ENCODE data around the gene IL16. TPM values are rescaled to one million over a fixed set of nuclear protein-coding genes. Genes with fewer than 3 reads are reported as not detected.

The IL16 gene
- total and polyA plus RNA-seq, 9 of the 15 experiments (the other 6 are each of a cell fraction or from before 2014, with no cell fraction given): 1.4 to 18.8 (median 10.6) TPM

DNA sequence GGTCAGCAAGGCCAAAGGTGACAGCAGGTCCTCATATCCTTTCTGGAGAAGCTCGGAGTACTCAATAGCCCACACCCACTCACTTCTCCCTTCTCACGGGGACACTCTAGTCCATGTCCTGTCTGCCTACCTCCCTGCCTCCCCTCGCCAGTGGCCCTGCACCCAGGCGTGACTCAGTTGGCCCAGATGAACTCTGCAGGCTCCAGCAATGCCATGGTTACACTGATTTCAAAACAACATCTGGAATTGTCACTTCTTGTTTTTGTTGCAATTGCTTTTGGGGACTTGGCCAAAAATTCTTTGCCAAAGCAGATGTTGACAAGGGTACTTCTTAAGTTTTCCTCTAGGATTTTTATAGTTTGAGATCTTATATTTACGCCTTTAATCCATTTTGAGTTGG is 13.0 kb downstream of the IL16 start:
- POLR2A ChIA-PET: no interaction called here
- no peak overlapping the region for H3K4me2 ChIP-seq (ENCODE audit: insufficient read depth, low read length)
- BruUV-seq (replicated peaks): no TSS peak
- H3K9me3 ChIP-seq (replicated peaks; ENCODE audit: control insufficient read depth, insufficient read depth, low read depth, low read length): no peaks in the 10 kb centered on the region
- H3K4me3 ChIP-seq: no peak overlapping the region
- intact Hi-C loops (cut with micrococcal nuclease): no loop called here
- H3K4me1 ChIP-seq (replicated peaks in 1 of 2; ENCODE audit: control insufficient read depth in 2 of 2, insufficient read depth in 2 of 2, low read length in 2 of 2): no peaks in the 10 kb centered on the region
- H3K27ac ChIP-seq (ENCODE audit: extremely low read depth, low read depth, low read length): no peak overlapping the region
- TF ChIP-seq TBP (optimal IDR thresholded peaks at IDR 0.05; ENCODE audit: low read depth, low read length): no peak
- H3K9ac ChIP-seq (ENCODE audit: insufficient read depth in 1 of 2, low read depth in 2 of 2, low read length in 2 of 2): no peak overlapping the region
- no peak for ATAC-seq
- H3K79me2 ChIP-seq (ENCODE audit: control insufficient read depth, insufficient read depth, low read length): no peaks in the 10 kb centered on the region
- CTCF ChIA-PET (ENCODE audit: low intra/inter-chr PET ratio): no interaction called here
- H3K27me3 ChIP-seq (ENCODE audit: control insufficient read depth in 2 of 2, insufficient read depth in 2 of 2, low read length in 2 of 2): no peaks in the 10 kb centered on the region
- H3K36me3 ChIP-seq (ENCODE audit: control insufficient read depth, insufficient read depth, low read length): no peaks in the 10 kb centered on the region
- WGBS (ENCODE audit: insufficient coverage, low coverage, missing lambda C conversion rate): 28% methylated on average over 5 of the region's 5 CpGs
- H4K20me1 ChIP-seq (replicated peaks; ENCODE audit: control insufficient read depth, insufficient read depth, low read length): no peaks in the 10 kb centered on the region
- H2AFZ ChIP-seq (ENCODE audit: low read depth, low read length): no peak overlapping the region
- DNase-seq (ENCODE audit: extremely low read depth in 1 of 4, low spot score in 3 of 4): no peak
- in situ Hi-C loops (cut with MboI): no loop called here
- no peaks in the 10 kb centered on the region for H3K9me1 ChIP-seq (ENCODE audit: control insufficient read depth, insufficient read depth, low read length)
- no peak for FAIRE-seq

DNA sequence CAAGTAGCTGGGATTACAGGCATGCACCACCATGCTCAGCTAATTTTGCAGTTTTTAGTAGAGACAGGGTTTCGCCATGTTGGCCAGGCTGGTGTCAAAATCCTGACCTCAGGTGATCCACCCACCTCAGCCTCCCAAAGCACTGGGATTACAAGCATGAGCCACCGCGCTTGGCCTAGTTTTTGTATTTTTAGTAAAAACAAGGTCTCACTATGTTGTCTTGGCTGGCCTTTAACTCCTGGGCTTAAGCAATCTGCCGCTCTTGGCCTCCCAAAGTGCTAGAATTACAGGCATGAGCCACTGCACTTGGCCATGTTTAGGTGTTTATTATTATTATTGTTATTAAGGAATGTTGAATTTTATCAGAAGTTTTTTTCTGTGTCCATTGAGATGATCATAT is 14.7 kb downstream of the IL16 start:
- no peak for DNase-seq (ENCODE audit: extremely low read depth in 1 of 4, low spot score in 3 of 4)
- ATAC-seq: no peak
- Histone ChIP-seq H3K36me3 (ENCODE audit: control insufficient read depth, insufficient read depth, low read length) (no peaks in the 10 kb centered on the region), H4K20me1 (replicated peaks; ENCODE audit: control insufficient read depth, insufficient read depth, low read length) (no peaks in the 10 kb centered on the region), H3K27me3 (ENCODE audit: control insufficient read depth in 2 of 2, insufficient read depth in 2 of 2, low read length in 2 of 2) (no peaks in the 10 kb centered on the region), H3K4me1 (replicated peaks in 1 of 2; ENCODE audit: control insufficient read depth in 2 of 2, insufficient read depth in 2 of 2, low read length in 2 of 2) (no peaks in the 10 kb centered on the region), H2AFZ (ENCODE audit: low read depth, low read length) (no peak overlapping the region), H3K79me2 (ENCODE audit: control insufficient read depth, insufficient read depth, low read length) (no peaks in the 10 kb centered on the region), H3K9ac (ENCODE audit: insufficient read depth in 1 of 2, low read depth in 2 of 2, low read length in 2 of 2) (no peak overlapping the region), H3K4me2 (ENCODE audit: insufficient read depth, low read length) (no peak overlapping the region), H3K27ac (ENCODE audit: extremely low read depth, low read depth, low read length) (no peak overlapping the region), H3K9me3 (replicated peaks; ENCODE audit: control insufficient read depth, insufficient read depth, low read depth, low read length) (no peaks in the 10 kb centered on the region), H3K4me3 (no peak overlapping the region), H3K9me1 (ENCODE audit: control insufficient read depth, insufficient read depth, low read length) (no peaks in the 10 kb centered on the region)
- ChIA-PET POLR2A (no interaction called here), CTCF (ENCODE audit: low intra/inter-chr PET ratio) (no interaction called here)
- WGBS (ENCODE audit: insufficient coverage, low coverage, missing lambda C conversion rate): 77% methylated on average over 4 of the region's 4 CpGs
- in situ Hi-C loops (cut with MboI) (no loop called here), intact Hi-C loops (cut with micrococcal nuclease) (no loop called here)
- FAIRE-seq: no peak
- BruUV-seq (replicated peaks): no TSS peak
- TF ChIP-seq NFIC (IDR thresholded peaks at IDR 0.05) (no peak), YBX1 (IDR thresholded peaks at IDR 0.05) (no peak)
- TF ChIP-seq, protein P1, sequence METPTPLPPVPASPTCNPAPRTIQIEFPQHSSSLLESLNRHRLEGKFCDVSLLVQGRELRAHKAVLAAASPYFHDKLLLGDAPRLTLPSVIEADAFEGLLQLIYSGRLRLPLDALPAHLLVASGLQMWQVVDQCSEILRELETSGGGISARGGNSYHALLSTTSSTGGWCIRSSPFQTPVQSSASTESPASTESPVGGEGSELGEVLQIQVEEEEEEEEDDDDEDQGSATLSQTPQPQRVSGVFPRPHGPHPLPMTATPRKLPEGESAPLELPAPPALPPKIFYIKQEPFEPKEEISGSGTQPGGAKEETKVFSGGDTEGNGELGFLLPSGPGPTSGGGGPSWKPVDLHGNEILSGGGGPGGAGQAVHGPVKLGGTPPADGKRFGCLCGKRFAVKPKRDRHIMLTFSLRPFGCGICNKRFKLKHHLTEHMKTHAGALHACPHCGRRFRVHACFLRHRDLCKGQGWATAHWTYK (CRISPR knock-in tag; IDR thresholded peaks at IDR 0.05): no peak
